Fibroblast of the aortic adventitia (primary cell): Measurements from ENCODE around the gene COPS2. TPM values are rescaled to one million over a fixed set of nuclear protein-coding genes. Genes with fewer than 3 reads are reported as not detected.

Source experiments
- DNase-seq: peaks from one replicate; pipeline ENCODE4 v3.0.0-alpha.2; 2010; ENCODE audit warnings: low read depth
- H3K4me3 ChIP-seq: 2 replicates; pipeline ENCODE4 v1.5.1; 2011; ENCODE audit warnings: low read depth, mild to moderate bottlenecking, control low read depth, low read length, moderate library complexity
- CTCF ChIP-seq: IDR thresholded peaks from 2 replicates; pipeline ENCODE4 v1.5.1; 2011; ENCODE audit warnings: mild to moderate bottlenecking, low read length, control low read depth, inconsistent platforms; ENCODE audit not compliant: insufficient read depth
- total RNA-seq: library from RNA; depleted of rRNA; stranded (reverse); fragments of >200 nt; gene quantifications from 2 replicates; pipeline ENCODE4 v1.2.3, GENCODE V29; 2012; ENCODE audit warnings: low replicate concordance

COPS2 gene
- total RNA-seq, 1 donor: 116 TPM

GRCh38 chr15:49148727-49149126 is 6.7 kb downstream of the COPS2 start:
- no peak overlapping the region for H3K4me3 ChIP-seq
- no peak for DNase-seq
- TF ChIP-seq CTCF: no peak

- no peak for DNase-seq
- H3K4me3 ChIP-seq: no peak overlapping the region
- no peak for TF ChIP-seq CTCF
Observed at GRCh38 chr15:49148298-49148697, 7.1 kb downstream of the COPS2 start.

- DNase-seq: peak; percentile 80
- TF ChIP-seq CTCF: peak; percentile 68
- H3K4me3 ChIP-seq: no peak overlapping the region
Observed at GRCh38 chr15:49145651-49146609, 9.5 kb downstream of the COPS2 start.

GRCh38 chr15:49137861-49138260 is 17.5 kb downstream of the COPS2 start:
- no peak overlapping the region for H3K4me3 ChIP-seq
- DNase-seq: peak; percentile 44

GRCh38 chr15:49135911-49136310 is 19.5 kb downstream of the COPS2 start:
- TF ChIP-seq CTCF: no peak

More at GRCh38 chr15:49137861-49138260, 17.5 kb downstream of the COPS2 start:
- TF ChIP-seq CTCF: no peak

GRCh38 chr15:49135342-49135857 is 20.0 kb downstream of the COPS2 start:
- peak; percentile 36 for DNase-seq
- no peak overlapping the region for H3K4me3 ChIP-seq
- TF ChIP-seq CTCF: no peak

More at GRCh38 chr15:49135911-49136310, 19.5 kb downstream of the COPS2 start:
- DNase-seq: peak; percentile 95
- no peak overlapping the region for H3K4me3 ChIP-seq
